HG03045 (cell line): Measurements from ENCODE around the gene BTN1A1.

Source experiments
- ATAC-seq: cut with Tn5 transposase; IDR thresholded peaks from one replicate; pipeline ENCODE4 v1.9.1; 2021; ENCODE audit warnings: mild to moderate bottlenecking, moderate library complexity; ENCODE audit not compliant: unreplicated experiment

Gene BTN1A1

GRCh38 chr6:26475823-26476729 is 24.0 kb upstream of the BTN1A1 start:
- no peak for ATAC-seq

- ATAC-seq: no peak
These were observed 23.2 kb upstream of the BTN1A1 start for GRCh38 chr6:26476896-26477295.

- ATAC-seq: no peak
These were observed 22.7 kb upstream of the BTN1A1 start for GRCh38 chr6:26477426-26477825.

GRCh38 chr6:26478100-26478984 is 21.8 kb upstream of the BTN1A1 start:
- ATAC-seq: no peak

- ATAC-seq: no peak
These were observed 21.2 kb upstream of the BTN1A1 start for GRCh38 chr6:26478985-26479278.

GRCh38 chr6:26482338-26482737 is 17.8 kb upstream of the BTN1A1 start:
- no peak for ATAC-seq

- ATAC-seq: no peak
These were observed 16.4 kb upstream of the BTN1A1 start for GRCh38 chr6:26483727-26484126.

GRCh38 chr6:26484161-26484560 is 15.9 kb upstream of the BTN1A1 start:
- ATAC-seq: no peak

- ATAC-seq: no peak
These were observed 14.9 kb upstream of the BTN1A1 start for GRCh38 chr6:26485112-26485780.

GRCh38 chr6:26486358-26486757 is 13.7 kb upstream of the BTN1A1 start:
- no peak for ATAC-seq

GRCh38 chr6:26487466-26487865 is 12.6 kb upstream of the BTN1A1 start:
- no peak for ATAC-seq

GRCh38 chr6:26489996-26490964 is 9.8 kb upstream of the BTN1A1 start:
- no peak for ATAC-seq

- no peak for ATAC-seq
These were observed 8.5 kb upstream of the BTN1A1 start for GRCh38 chr6:26491604-26492003.

GRCh38 chr6:26493258-26493657 is 6.8 kb upstream of the BTN1A1 start:
- ATAC-seq: no peak

GRCh38 chr6:26494117-26494516 is 6.0 kb upstream of the BTN1A1 start:
- ATAC-seq: no peak

GRCh38 chr6:26495281-26495680 is 4.8 kb upstream of the BTN1A1 start:
- ATAC-seq: no peak

GRCh38 chr6:26497610-26498009 is 2.5 kb upstream of the BTN1A1 start:
- no peak for ATAC-seq

- ATAC-seq: no peak
These were observed 1.4 kb downstream of the BTN1A1 start for GRCh38 chr6:26501482-26501986.

GRCh38 chr6:26502165-26502564 is 2.1 kb downstream of the BTN1A1 start:
- no peak for ATAC-seq

- no peak for ATAC-seq
These were observed 2.5 kb downstream of the BTN1A1 start for GRCh38 chr6:26502626-26503025.
